Activated gamma-delta T cell treated with Interleukin-2 at 50 U/mL for 16 hours (primary cell): ENCODE measurements around the gene PPP1R26.

Experiments
- DNase-seq: peaks from one replicate; pipeline ENCODE4 v3.0.0-alpha.2; 2020

The PPP1R26 gene

DNA sequence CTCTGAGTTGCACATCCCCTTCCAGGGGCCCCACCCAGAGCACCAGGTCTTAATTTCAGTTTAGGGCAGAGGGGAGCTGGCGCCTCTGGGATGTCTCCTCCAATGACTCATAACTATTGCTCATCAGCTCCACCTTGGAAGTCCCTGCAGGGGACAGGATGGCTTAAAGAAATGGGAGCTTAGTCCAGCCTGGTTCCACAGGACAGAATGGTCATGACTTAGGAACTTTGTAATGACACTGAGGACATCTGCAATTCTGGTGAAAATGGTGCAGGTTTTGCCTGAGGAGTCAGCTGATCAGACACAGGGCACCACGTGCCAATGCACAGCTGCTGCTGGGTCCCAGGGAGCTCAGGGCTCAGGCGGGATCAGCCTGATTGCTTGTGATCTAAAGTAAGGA is 16.4 kb upstream of the PPP1R26 start:
- no peak for DNase-seq

DNA sequence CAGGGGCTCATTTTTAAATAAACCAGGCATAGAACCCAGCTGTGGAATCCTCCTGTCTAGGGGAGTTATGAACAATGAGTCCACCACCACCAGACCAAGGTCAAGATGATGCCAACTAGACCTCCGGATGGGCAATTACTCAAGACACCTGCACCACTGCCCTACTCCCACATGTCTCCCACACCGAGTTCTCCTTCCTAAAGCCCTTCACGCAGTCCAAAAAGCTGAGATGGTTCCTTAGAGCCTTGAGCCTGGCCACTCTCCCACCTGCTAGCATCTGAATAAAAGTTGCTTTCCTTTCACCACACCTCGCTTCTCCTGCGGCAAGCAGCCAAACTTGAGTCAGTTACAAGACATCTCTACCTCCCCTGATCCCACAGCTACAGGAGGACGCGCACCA is 15.4 kb upstream of the PPP1R26 start:
- DNase-seq, result no peak

DNA sequence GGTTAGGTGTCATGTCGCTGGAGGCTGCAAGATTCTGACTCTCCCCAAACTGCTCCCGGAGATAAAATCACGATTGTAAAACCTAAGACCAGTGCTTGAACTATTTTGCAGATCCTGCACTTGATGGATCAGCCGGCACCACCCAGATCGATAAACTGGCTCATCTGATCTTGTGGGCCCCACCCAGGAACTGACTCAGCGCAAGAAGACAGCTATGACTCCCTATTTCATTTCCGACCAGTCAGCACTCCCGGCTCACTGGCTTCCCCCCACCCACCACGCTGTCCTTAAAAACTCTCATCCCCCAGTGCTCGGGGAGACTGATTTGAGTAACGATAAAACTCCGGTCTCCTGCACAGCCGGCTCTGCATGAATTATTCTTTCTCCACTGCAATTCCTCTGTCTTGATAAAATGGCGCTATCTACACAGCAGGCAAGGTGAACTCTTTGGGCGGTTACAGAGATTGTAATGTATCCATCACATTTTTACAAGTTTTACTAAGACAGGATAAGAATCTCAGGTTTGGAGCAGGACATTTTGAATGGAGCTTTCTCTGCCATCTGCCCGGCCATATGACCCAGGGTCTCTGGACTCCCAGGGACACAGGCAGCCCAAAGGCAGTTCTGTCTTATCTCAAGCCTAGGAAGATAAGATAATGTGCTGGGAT is 10.6 kb upstream of the PPP1R26 start:
- no peak for DNase-seq

DNA sequence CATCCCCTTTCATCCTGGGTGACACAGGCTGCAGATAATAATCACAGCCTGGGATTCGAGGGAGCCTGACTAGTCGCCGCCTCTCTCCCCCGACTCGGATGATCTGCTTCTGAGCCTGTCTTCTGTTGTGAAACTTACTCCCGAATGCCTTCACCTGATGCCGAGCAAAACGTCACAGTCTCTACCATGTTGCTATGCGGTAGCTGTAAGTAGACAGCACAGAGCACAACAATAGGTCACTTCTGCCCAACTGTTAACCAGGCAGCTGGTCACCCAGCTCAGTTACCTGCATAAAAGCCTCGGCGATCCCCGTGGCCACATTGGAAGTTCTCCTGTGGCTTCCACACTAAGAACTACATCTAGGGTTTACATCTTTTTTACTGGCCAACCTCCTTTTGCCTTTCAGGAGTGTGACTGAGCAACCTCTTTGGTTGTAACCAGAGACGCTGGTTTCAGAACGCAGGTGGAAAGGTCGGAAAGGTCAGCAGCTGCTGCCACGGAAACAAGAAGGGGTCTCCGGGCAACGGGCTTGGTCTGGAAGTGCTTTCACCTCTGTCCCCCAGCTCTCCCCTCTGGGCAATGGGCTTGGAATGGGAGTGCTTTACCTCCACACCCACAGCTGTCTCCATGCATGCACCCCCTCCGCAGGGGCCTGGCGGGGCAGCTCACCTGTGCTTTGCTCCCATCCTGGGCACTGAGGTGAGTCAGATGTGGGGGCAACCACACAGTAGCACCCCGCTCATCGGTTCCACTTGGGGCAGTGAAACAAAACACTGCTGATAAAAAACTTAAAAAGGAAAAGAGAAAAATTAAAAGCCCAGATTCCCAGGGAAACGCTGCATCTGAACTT is 7.6 kb upstream of the PPP1R26 start:
- no peak for DNase-seq

DNA sequence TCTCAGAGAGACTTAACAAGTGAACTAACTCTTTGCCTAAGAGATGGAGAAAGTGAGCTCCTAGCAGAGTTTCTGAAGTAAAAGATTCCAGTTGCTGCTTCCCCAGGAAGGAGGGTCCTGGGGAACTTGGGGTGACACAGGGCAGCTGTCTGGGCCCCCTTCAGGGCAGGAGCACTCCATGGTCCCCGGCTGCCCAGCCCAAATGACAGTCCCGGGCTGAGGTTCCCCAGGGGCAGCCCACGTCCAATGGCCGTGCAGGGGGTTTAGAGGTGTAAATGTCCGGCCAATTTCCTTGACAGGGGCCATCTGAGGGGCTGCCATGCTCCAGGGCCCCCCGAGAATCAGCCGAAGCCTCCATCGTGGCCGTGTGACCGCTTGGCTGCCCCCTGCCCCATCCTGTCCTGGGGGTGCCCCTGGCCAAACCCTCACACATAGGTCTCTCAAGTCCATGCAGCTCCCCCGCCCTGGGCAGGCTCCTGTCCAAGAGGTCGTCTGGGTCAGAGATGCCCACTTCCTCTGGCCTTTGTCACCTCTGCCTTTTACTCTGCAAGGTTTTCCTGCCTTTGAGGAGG is 5.5 kb upstream of the PPP1R26 start:
- no peak for DNase-seq

DNA sequence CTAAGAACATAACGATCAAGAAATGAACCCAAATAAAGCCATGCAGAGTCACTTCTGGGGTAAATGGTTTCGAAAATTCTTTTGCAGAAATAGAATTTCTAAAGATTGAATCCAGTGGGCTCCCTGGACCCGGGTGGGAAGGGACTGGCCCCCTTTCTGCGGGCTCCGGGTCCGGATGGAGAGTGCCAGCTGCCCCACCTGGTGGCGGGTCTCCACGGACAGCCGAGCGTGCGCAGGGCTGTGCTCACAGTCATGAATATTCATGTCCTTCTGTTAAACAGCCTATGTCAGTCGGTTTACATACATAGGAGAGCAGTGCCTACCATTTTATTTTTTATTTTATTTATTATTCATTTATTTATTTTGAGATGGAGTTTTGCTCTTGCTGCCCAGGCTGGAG is 4.7 kb upstream of the PPP1R26 start:
- DNase-seq, result no peak

DNA sequence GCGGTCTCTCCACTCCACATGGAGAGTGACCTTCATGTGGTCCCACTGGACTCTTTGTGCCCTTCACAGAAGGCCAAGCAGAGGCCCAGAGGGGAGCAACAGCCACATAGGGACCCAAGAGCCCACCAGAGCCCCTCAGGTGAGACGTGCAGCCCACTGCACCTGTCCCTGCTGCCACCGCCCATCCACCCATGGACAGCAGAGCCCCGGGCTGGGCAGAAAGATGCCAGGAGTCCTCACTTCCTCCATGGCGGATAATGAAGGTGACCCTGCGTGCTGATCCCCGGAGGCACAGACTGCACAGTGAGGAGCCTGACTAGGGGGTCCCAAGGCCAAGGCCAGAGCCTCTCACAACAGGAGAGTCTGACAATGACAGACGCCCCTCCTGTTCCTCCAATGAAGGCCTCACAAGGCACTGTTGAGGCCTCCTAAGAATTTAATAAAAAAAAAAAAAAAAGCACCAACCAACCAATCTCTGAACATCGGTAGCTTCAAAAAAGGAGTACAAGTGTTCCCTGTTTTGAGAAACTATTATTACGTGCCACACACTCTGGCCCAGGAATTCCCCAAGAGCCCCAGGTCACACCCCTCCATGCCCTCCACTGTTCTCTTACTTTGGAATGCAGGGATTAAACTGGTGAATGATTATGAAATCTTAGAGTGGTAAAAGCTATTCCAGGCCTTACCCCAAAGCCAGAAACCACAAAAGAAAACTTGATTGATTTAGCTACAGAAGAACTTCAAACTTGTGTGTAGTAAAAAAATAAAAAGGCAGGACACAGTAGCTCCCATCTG is 2.8 kb upstream of the PPP1R26 start:
- no peak for DNase-seq

DNA sequence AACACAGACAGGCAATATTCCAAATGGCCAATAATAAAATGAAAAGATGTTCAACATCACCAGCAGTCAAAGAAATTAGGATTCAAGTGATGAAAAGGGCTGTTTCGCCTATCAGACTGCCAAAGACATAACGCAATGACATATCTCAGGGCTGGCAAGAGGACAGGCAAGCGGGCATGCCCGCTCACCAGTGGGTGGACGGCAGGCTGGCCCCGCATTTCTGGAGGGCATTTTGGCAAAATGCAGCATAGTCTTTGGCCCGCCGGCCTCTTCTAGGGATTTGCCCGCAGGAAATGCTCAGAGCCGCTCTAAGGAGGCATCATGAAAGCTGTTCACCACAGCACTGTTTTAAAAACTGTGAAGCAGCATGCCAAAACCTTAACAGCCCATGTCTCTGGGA is 1.4 kb upstream of the PPP1R26 start:
- DNase-seq, result no peak

DNA sequence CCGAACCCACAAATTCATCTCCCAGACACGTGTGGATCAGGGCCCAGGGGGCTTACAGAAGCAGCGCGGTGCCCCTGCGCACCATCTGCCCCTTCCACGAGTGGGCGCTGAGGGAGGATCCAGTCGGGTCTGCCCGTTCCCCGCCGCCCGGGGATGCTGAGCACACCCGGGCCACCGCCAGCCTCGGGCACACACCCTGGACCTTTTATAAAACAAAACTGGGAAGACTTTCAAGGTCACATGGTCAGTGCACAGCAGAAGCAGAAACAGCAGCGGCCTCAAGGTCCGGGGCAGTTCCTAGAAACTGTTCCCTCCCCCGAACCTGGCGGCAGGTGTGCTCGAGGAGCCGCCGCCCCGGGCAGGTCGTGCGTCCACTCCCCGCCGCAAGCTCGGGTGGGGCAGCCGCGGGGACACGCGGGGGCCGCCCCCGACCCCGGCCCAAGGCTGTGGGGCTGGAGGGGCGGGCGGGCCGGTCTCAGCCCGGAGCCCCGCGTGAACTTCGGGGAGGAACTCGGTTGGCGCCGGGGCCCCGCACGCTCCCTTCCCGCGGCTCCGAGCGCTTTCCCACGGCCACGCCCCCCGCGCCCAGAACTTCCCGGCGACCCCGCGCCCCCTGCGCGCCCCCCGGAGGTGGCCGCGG is 633 bp upstream of the PPP1R26 start:
- DNase-seq, result no peak

DNA sequence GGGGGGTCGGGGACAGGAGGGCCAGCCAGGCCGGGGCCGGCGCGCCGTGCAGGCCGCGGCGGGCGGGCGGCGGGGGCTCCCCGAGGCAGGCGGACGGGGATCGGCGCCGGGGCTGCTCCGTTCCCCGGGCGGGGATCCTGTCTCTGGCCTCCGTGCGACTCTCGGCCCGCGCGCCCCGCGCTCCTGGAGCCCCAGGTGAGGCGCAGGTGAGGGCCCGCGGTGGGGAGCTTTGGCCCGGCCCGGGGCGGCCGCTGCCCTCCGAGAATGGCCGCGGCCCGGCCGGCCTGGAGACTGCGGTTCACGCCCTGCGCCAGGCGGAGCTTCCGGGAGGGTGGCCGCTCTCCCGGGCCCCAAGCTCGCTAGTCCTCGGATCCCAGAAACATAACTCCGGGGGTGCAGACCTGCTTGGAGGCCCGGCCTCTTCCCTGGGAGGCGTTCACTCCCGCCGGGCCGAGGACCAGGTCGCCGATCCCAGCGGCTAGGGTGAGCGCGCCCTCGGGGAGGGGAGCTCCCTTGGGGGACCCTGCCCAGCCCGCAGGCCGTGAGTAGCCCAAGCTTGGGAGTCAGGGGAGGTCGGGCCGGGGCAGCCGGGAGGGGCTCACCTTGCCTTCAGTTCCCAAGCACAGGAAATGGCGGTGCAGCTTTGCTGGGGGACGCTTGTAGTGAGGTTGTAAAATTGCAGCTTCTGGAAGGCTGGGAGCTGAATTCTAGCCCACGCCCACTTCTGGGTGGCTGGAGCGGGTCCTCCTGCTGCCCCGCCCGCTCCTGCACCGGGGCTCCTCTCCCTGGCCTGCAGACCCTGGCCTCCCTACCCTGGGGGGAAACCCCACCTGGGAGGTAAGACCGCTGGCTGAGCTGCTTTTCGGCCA is 723 bp downstream of the PPP1R26 start:
- no peak for DNase-seq

DNA sequence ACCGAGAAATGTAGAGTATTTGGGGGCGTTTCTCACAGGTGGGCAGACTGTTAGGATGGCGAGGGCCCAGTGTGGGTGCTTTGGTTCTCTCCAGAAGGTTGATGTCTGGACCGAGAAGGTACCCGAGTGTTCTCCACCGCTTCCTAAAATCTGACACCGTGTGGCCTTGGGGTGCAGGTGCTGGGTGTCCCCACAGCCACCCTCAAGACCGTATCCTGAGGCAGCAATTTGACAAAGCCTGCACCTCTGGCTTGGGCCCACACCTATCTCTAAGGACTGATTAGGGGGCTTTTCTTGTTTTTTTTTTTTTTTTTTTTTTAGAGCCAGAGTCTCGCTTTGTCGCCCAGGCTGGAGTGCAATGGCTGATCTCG is 1.3 kb downstream of the PPP1R26 start:
- no peak for DNase-seq

DNA sequence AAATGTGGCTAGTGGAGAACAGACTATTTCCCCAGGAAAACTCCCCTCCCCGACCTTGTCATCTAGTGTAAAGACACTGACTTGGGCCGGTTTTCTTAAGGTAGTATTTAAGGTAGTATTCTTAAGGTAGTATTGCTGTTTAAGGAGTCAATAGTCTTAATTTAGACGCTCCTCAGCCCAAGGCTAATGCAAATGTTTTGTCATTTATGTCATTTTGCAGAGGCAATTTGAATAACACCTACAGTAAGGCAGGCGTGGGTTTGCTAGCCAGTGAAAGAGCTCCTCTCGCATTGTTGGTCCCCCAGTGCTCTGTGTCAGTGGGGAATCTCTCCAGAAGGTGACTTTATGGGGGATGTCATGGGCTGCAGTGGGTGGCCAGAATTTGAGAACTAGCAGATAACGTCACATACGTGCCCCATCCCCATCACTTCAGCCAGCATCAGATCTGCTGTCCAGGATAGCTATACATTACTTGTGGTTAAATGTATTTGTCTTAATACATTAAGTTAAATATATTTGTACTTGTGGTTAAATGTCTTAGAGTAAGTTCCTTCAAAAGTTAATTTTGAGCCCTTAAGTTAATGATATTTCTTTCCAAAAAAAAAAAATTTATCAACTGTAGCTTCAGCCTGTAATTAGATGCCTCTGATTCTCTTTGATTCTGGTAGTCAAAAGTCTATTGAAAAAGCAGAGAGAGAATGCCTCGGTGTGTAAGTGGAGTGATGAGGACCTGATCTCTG is 2.6 kb downstream of the PPP1R26 start:
- no peak for DNase-seq

DNA sequence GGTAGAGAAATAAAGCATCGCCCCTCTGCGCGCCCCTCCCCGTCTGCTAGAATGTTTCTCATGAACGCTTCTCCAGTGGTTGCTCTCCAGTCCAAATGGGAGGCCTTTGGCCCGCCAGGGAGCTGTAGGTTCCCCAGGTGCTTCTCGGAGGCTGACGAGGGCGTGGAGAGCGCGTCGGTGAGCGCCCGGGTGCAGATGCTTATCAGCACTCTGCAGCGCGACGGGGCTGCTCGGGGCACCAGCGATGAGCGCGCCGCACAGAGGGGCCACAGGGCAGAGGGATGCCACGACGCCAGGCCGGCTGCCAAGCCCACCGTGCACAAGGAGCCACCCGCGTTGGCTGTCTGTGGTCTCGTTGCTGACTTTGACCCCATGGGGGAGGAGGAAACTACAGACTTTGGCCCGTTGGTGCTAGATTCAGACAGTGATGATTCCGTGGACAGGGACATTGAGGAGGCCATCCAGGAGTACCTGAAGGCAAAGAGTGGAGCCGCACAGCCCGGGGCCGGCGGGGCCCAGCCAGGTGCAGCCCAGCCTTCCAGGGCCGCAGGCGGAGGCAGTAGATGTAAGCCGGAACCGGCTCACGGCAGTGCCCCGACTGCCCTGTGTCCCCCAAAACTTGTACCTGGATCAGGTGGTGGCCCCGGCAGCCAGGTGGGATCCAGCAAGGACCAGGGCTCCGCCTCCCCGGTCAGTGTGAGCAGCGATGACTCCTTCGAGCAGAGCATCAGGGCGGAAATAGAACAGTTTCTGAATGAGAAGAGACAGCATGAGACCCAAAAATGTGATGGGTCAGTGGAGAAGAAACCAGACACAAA is 5.1 kb downstream of the PPP1R26 start:
- DNase-seq, result no peak

DNA sequence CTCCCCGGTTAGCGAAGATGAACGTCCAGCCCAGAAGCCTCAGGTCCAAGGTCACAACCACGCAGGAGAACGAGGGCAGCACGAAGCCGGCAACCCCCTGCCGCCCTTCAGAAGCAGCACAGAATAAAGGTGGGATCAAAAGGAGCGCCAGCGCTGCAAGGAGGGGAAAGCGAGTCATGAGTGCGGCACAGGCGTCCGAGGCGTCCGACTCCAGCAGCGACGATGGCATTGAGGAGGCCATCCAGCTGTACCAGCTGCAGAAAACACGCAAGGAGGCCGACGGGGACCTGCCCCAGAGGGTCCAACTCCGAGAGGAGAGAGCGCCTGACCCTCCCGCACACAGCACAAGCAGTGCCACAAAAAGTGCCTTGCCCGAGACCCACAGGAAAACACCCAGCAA is 5.8 kb downstream of the PPP1R26 start:
- DNase-seq, result no peak

DNA sequence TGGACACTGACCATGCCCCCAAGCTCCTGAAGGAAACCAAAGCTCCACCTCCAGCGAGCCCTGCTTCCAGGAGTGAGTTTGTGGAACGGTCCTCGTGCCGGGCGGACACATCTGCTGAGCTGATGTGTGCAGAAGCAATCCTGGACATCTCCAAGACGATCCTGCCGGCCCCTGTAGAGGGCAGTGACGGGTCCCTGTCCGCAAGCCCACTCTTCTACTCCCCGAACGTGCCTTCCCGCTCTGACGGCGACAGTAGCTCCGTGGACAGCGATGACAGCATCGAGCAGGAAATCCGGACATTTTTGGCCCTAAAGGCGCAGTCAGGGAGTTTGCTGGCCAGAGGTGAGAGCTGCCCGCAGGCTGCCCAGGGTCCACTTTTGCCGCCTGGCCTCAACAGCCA is 6.2 kb downstream of the PPP1R26 start:
- DNase-seq, result no peak

DNA sequence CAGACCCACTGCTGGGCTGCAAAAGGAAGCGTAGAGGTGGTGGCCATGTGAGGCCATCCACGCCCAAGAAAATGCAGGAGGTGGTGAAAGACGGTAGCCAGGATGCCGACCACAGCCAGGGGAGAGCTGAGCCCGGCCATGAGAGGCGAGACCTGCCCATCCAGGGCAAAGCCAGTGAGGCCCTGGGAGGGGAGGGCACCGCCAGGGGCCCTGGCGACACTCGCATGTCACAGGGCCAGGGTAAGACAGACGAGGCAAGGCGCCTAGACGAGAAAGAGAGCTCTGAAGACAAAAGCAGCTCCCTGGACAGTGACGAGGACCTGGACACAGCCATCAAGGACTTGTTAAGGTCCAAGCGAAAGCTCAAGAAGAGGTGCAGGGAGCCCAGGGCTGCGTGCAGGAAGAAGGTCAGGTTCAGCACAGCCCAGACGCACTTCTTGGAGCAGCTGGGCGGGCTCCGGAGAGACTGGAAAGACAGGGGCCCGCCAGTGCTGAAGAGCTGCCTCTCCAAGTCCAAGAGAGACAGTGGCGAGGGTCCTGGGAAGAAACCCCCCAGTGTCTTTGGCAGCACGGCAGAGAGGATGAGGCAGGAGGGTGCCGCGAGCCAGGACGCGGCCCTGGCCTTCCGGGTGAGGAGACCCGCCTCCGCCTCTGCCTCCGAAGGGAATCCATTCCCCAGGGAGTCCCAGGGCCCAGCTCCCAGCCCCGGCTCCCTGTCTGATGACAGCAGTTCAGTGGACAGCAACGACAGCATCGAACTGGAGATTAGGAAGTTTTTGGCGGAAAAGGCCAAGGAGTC is 6.9 kb downstream of the PPP1R26 start:
- no peak for DNase-seq

DNA sequence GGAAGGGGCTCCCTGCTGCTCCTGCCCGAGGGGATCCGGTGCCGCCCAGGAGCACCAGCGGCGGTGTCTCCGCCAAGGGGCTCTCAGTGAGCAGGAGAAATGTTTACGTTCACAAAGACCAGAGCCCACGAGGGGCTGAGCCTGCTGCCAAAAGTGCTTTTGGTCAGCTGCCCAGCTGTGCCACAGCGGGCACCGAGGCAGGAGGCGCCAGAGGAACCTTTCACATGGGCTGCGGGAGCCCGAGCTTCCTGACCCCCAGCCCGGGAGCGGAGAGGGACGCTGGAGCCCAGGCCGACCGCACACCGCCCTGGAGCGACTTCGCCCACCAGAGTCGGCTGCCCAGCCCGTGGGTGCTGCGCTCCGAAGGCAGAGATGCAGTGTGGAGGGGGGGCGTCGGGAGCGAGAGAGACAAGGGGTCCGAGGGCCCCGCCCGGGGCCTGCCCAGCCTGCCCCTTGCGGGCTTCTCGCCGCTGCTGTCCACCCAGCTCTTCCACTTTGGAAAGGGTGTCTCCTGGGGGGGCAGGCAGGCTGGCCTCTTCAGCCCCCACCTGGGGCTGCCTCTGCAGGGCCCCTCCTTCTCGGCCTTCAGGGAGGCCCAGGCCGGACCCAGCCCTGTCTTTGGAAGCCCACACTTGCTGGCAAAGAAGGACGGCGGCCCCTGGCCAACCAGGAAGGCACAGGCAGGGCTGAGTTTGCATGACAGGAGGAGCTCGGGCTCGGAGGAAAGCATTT is 7.9 kb downstream of the PPP1R26 start:
- DNase-seq, result no peak

DNA sequence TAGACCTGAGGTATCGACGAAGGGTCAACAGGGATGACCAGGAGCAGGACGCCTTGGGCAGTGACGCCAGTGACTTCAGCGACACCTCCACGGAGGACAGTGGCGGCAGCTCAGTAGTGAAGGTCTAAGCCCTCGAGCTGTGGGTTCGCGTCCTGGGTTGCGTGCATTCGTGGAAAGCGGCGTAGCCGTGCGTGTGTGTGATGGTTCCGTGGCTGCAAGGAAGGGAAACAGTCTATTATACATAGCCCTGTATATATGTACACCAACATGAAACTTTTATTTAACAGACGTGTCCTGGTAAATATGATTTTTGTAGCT is 8.4 kb downstream of the PPP1R26 start:
- DNase-seq, result no peak

DNA sequence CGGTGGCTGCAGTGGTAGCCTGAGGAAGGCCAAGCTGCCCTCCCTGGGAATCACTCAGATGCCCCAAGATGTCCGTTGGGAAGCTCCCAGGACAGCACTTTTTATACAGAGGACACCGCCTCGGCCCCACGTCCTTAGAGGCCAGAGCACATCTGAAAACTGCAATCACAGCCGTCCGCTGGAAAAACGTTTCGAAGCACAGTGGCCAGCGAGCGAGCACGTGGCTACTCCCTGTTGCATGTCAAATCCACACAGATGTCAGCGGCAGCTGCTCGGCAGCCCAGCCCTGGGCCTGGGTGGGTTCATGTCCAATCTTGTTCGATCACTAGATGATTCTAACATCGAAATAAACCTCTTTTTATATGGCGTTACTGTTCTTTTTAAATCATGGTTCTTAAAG is 8.9 kb downstream of the PPP1R26 start:
- DNase-seq, result no peak
